Hepatocyte (in vitro differentiated cells): ENCODE measurements around the gene DNM3.

ENCODE experiments used
- CTCF ChIP-seq: fragments of 200-600 bp; sonication (generic); IDR thresholded peaks from 2 replicates; pipeline ENCODE4 v1.5.1; 2016; ENCODE audit warnings: antibody characterized with exemption, mild to moderate bottlenecking; ENCODE audit not compliant: poor library complexity
- EZH2 ChIP-seq: fragments of 200-600 bp; sonication (generic); IDR thresholded peaks from 2 replicates; pipeline ENCODE4 v1.6.1; 2016; ENCODE audit warnings: antibody characterized with exemption, mild to moderate bottlenecking, borderline replicate concordance

GRCh38 chr1:171961861-171962260 is 120.6 kb downstream of the DNM3 start:
- TF ChIP-seq CTCF, result no peak
- TF ChIP-seq EZH2, result no peak
